Neuron (in vitro differentiated cells): Measurements from ENCODE around the gene NCOA7.
"Not testable (repeated sequence)": the region's sequence is repeated elsewhere in the genome, so short reads cannot be mapped to it uniquely, and the experiment has no call there.

ENCODE experiments used
- H2AFZ ChIP-seq: one replicate; pipeline ENCODE4 v1.6.1; 2013; ENCODE audit warnings: low read depth, mild to moderate bottlenecking, inconsistent platforms, low read length, moderate library complexity
- H3K27me3 ChIP-seq: one replicate; pipeline ENCODE4 v1.6.1; 2013; ENCODE audit warnings: low read length; ENCODE audit not compliant: insufficient read depth
- H3K36me3 ChIP-seq: one replicate; pipeline ENCODE4 v1.6.1; 2013; ENCODE audit warnings: low read length; ENCODE audit not compliant: insufficient read depth
- H3K4me1 ChIP-seq: one replicate; pipeline ENCODE4 v1.6.1; 2013; ENCODE audit warnings: low read length; ENCODE audit not compliant: insufficient read depth
- H3K4me3 ChIP-seq: 2 replicates; pipeline ENCODE4 v1.5.1; 2013; ENCODE audit warnings: mild to moderate bottlenecking, low read length, moderate library complexity
- H3K9me3 ChIP-seq: one replicate; pipeline ENCODE4 v1.6.1; 2013; ENCODE audit warnings: low read length

Gene NCOA7

GRCh38 chr6:125802943-125803377 lies 12.2 kb downstream of the NCOA7 start:
- H3K27me3 ChIP-seq, result no peaks in the 10 kb centered on the region
- H3K9me3 ChIP-seq, result no peaks in the 10 kb centered on the region
- no peaks in the 10 kb centered on the region for H3K36me3 ChIP-seq
- H2AFZ ChIP-seq, result no peak overlapping the region
- H3K4me1 ChIP-seq, result no peaks in the 10 kb centered on the region
- no peak overlapping the region for H3K4me3 ChIP-seq

- no peaks in the 10 kb centered on the region for H3K36me3 ChIP-seq
- H3K9me3 ChIP-seq, result no peaks in the 10 kb centered on the region
- no peak overlapping the region for H3K4me3 ChIP-seq
- no peak overlapping the region for H2AFZ ChIP-seq
- H3K27me3 ChIP-seq, result no peaks in the 10 kb centered on the region
- no peaks in the 10 kb centered on the region for H3K4me1 ChIP-seq
These were observed 13.5 kb downstream of the NCOA7 start for GRCh38 chr6:125804264-125804663.

GRCh38 chr6:125804866-125805425 lies 14.2 kb downstream of the NCOA7 start:
- not testable (repeated sequence) for H3K36me3 ChIP-seq, H3K4me3 ChIP-seq, H3K9me3 ChIP-seq, H2AFZ ChIP-seq, H3K27me3 ChIP-seq, H3K4me1 ChIP-seq

- Histone ChIP-seq H3K4me1 (no peaks in the 10 kb centered on the region), H3K27me3 (no peaks in the 10 kb centered on the region), H2AFZ (no peak overlapping the region), H3K4me3 (no peak overlapping the region), H3K36me3 (no peaks in the 10 kb centered on the region), H3K9me3 (no peaks in the 10 kb centered on the region)
These were observed 16.1 kb downstream of the NCOA7 start for GRCh38 chr6:125806813-125807212.

DNA sequence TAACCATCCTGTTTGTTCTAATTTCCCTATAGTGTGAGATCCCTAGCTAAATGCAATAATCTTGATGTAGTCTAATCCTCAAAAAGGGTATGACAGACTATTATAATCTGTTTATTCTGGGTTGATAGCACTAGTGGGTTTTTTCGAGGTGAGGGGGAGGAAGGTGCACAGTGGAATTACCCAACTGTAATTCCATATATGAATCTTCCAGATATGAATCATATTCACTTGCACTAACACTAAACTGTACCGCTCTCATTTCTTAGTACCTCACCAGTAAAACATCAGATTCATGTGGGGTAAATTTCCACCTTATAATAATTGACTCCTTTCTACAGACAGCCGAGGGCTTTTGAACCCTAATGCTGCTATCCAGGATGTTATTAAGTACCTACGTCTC lies 16.5 kb downstream of the NCOA7 start:
- no peaks in the 10 kb centered on the region for H3K27me3 ChIP-seq
- H3K9me3 ChIP-seq, result no peaks in the 10 kb centered on the region

DNA sequence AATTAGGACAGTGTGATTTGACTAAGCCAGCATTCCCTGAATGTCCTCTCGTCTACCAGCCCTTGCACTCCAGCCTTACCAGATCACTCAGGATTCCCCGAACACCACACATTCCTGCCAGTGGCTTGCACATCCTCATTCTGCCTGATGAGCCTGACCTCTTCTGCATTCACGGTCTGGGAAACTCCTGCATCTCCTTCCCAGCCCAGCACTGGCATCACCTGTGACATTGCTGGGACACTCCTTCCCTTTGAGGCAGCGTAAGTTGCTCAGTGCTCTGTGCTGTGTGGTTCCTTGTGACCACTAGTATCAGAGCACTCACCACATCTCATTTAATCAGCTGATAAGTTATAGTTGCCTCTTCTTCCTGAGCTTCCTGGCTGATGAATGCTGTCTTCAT lies 17.3 kb downstream of the NCOA7 start:
- no peaks in the 10 kb centered on the region for H3K36me3 ChIP-seq
- H3K4me1 ChIP-seq, result no peaks in the 10 kb centered on the region
- no peak overlapping the region for H2AFZ ChIP-seq
- H3K9me3 ChIP-seq, result no peaks in the 10 kb centered on the region
- no peak overlapping the region for H3K4me3 ChIP-seq
- no peaks in the 10 kb centered on the region for H3K27me3 ChIP-seq

More for the DNA sequence above, 16.5 kb downstream of the NCOA7 start:
- no peak overlapping the region for H3K4me3 ChIP-seq
- no peak overlapping the region for H2AFZ ChIP-seq
- no peaks in the 10 kb centered on the region for H3K4me1 ChIP-seq
- H3K36me3 ChIP-seq, result no peaks in the 10 kb centered on the region

- Histone ChIP-seq H3K4me3 (no peak overlapping the region), H3K4me1 (no peaks in the 10 kb centered on the region), H3K9me3 (no peaks in the 10 kb centered on the region), H2AFZ (no peak overlapping the region), H3K36me3 (no peaks in the 10 kb centered on the region), H3K27me3 (no peaks in the 10 kb centered on the region)
These were observed 17.8 kb downstream of the NCOA7 start for GRCh38 chr6:125808591-125808990.

DNA sequence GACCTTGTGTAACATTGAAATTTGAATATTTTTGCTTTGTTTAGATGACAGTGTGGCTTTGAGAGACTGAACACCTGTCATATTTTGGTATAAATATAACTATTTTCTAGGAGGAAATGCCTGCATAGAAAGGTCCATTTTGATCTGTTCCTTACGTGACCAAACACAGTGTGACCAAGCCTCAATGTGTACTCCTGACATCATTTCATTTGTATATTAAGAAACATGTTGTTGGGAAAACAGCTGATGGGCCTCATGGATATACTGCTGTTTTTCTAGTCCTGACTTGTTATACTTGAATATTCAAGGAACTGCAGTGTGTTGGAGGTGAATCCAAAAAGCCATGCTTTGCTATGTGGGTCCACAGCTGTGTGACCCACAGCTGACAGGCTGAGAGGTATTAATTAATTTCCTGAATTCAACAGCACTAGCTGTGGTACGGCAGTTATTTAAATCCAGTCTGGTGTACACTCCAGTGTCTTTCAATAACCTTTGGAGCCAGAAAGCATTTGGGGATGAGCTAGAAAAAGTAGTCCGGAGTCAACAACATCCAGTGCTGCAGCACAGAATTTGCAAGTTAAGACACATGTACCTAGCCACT lies 18.9 kb downstream of the NCOA7 start:
- H3K9me3 ChIP-seq, result no peaks in the 10 kb centered on the region
- H3K4me1 ChIP-seq, result no peaks in the 10 kb centered on the region
- H2AFZ ChIP-seq, result no peak overlapping the region
- no peak overlapping the region for H3K4me3 ChIP-seq
- H3K27me3 ChIP-seq, result no peaks in the 10 kb centered on the region
- no peaks in the 10 kb centered on the region for H3K36me3 ChIP-seq

DNA sequence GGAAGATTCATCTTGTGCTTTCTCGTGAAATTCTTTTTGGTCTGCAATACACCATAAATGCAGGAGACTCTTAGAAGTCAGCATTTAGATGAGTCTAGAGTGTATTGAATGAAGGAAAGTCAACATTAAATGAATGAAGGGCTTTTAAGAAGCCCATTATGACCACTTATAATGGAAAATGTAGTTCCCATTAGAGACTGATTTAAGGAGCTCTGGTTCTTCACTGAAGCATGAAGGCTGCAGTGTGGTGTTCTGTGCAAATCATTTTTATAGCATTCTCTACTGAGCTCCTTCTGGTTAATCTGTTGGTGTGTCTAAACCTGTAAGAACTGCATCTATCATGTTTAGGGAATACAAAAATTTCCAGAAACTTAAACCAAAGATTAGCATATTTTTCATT lies 19.7 kb downstream of the NCOA7 start:
- no peaks in the 10 kb centered on the region for H3K9me3 ChIP-seq
- no peaks in the 10 kb centered on the region for H3K27me3 ChIP-seq
- H3K4me1 ChIP-seq, result no peaks in the 10 kb centered on the region
- no peak overlapping the region for H3K4me3 ChIP-seq
- no peak overlapping the region for H2AFZ ChIP-seq
- no peaks in the 10 kb centered on the region for H3K36me3 ChIP-seq

DNA sequence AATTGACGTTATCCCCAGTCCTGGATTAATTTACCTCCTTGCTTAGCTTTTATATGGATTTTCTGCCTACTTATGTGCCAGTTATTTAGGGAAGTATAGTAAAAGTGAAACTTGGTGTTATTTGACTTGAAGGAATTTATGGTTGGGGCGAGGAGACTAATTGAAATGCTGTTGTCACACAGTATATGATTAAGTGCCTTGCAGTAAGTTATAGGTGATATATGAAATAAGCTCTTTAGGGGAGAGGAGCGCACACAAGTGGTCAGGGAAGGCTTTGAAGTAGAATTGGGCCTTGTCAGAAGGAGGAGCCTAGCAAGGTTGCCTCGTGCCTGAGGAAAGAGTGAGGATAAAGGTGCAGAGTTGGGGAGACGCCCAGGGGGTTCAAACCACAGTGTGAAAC lies 20.5 kb downstream of the NCOA7 start:
- no peaks in the 10 kb centered on the region for H3K36me3 ChIP-seq
- H3K27me3 ChIP-seq, result no peaks in the 10 kb centered on the region
- H3K4me3 ChIP-seq, result no peak overlapping the region
- H3K9me3 ChIP-seq, result no peaks in the 10 kb centered on the region
- H3K4me1 ChIP-seq, result no peaks in the 10 kb centered on the region
- H2AFZ ChIP-seq, result no peak overlapping the region

DNA sequence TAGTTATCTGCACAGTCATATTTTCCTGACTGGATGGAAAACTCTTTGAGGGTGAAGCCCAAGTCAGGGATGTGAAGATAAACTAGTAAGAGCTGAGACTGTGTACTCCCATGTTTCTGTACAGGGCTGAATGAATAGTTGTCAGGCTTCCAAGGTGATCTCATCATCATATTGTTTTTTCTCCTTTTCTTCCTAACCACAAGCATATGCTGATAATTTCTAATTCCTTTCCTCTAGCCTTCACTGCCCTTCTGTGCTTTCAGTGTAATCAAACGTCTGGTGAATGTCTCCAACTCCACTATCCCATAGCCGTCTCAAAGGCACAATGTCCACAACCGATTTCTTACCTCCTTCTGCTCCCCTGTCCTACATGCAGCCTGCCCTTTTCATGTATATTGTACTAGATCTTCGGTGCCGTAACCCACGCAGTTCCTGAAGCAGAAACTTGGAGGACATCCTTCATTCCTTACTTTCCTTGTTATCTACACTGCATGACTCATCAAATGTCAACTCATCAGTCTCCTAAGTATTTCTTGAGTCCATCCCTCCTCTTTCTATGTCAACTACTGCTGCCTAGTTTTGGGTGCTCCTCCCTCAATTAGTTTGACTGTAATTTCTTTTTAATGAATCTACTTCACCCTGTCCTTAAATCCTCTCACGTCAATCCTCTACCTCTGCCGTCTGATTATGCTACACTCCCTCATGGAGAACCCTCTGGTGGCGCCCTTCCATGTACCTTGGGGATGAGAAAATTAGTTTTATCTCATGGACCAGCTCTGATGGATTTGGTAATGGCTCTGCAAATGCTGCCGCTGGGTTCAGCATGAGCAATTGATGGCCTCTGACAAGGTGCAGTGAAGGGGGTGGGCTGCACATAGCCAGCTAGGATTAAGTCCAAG lies 21.9 kb downstream of the NCOA7 start:
- no peak overlapping the region for H3K4me3 ChIP-seq
- H3K36me3 ChIP-seq, result no peaks in the 10 kb centered on the region
- H3K27me3 ChIP-seq, result no peaks in the 10 kb centered on the region
- no peaks in the 10 kb centered on the region for H3K4me1 ChIP-seq
- H2AFZ ChIP-seq, result no peak overlapping the region
- no peaks in the 10 kb centered on the region for H3K9me3 ChIP-seq

DNA sequence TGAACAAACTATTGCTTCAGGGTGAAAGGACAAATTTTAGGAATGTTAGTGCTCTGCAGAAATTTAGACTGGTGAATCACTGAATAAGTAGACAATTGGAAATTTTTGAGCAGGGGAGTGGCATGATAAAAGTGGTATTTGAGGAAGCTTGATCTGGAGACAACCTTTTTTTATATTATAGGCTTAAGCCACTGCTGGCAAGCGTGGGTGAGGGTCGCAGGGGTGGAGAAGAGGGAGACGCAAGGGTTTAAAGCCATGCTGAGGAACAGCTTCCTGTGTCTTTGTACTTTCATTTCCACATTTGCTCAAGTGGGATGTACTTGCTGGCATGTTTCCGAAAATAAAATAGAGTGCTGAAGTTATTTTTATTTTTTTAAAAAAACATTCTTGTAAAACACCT lies 23.7 kb downstream of the NCOA7 start:
- Histone ChIP-seq H3K4me1 (no peaks in the 10 kb centered on the region), H3K9me3 (no peaks in the 10 kb centered on the region), H2AFZ (no peak overlapping the region), H3K27me3 (no peaks in the 10 kb centered on the region), H3K36me3 (no peaks in the 10 kb centered on the region), H3K4me3 (no peak overlapping the region)

- no peak overlapping the region for H3K4me3 ChIP-seq
- H3K9me3 ChIP-seq, result no peaks in the 10 kb centered on the region
- no peaks in the 10 kb centered on the region for H3K36me3 ChIP-seq
- no peak overlapping the region for H2AFZ ChIP-seq
- H3K4me1 ChIP-seq, result no peaks in the 10 kb centered on the region
- no peaks in the 10 kb centered on the region for H3K27me3 ChIP-seq
These were observed 24.5 kb downstream of the NCOA7 start for GRCh38 chr6:125815080-125815910.
